Activated CD4-positive, alpha-beta memory T cell treated with anti-CD3 and anti-CD28 coated beads for 36 hours (primary cell): Measurements from ENCODE around the gene ACAN. TPM values are rescaled to one million over a fixed set of nuclear protein-coding genes. Genes with fewer than 3 reads are reported as not detected.
A peak's percentile ranks its signal among the peaks of the same experiment; 100 is the strongest.

Experiments used
- CTCF ChIA-PET: fragments of 350-600 bp; sonication (Branson Sonifier 250); formaldehyde crosslinking; loops from one replicate; lab custom pipeline; 2021; ENCODE audit warnings: antibody characterized with exemption, inconsistent platforms; lab: Charles Lee
- POLR2A ChIA-PET: fragments of 350-600 bp; sonication (Branson Sonifier 250); formaldehyde crosslinking; loops from one replicate; lab custom pipeline; 2021; ENCODE audit warnings: antibody characterized with exemption; lab: Charles Lee
- DNase-seq: peaks from one replicate; pipeline ENCODE4 v3.0.0-alpha.2; 2020
- H3K27ac Mint-ChIP-seq: one replicate; pipeline ENCODE4 v1.8.0; 2021; ENCODE audit warnings: mixed read lengths
- H3K27me3 Mint-ChIP-seq: one replicate; pipeline ENCODE4 v1.8.0; 2021; ENCODE audit warnings: mixed read lengths
- H3K36me3 Mint-ChIP-seq: one replicate; pipeline ENCODE4 v1.8.0; 2021; ENCODE audit warnings: mixed read lengths
- H3K4me1 Mint-ChIP-seq: one replicate; pipeline ENCODE4 v1.8.0; 2021; ENCODE audit warnings: low read depth, mixed read lengths
- H3K4me3 Mint-ChIP-seq: one replicate; pipeline ENCODE4 v1.8.0; 2021; ENCODE audit warnings: mild to moderate bottlenecking, mixed read lengths
- H3K9me3 Mint-ChIP-seq: one replicate; pipeline ENCODE4 v1.8.0; 2021; ENCODE audit warnings: mixed read lengths
- intact Hi-C: fragments of 100-400 bp; cut with micrococcal nuclease; formaldehyde crosslinking; loops from one replicate; pipeline ENCODE4 v1.15.1; 2023
- total RNA-seq, 2 experiments: library from RNA; stranded (reverse); gene quantifications; one replicate each; pipeline ENCODE4 v1.2.3, GENCODE V29; 2021

The ACAN gene
- total RNA-seq, 2 experiments from 2014 or later, result not detected

GRCh38 chr15:88833731-88834100 is 30.5 kb downstream of the ACAN start:
- Mint-ChIP-seq H3K4me1 (no peaks in the 10 kb centered on the region), H3K36me3 (no peaks in the 10 kb centered on the region), H3K9me3 (no peaks in the 10 kb centered on the region), H3K27ac (no peak overlapping the region), H3K27me3 (no peaks in the 10 kb centered on the region), H3K4me3 (no peak overlapping the region)
- no peak for DNase-seq
- ChIA-PET CTCF (interaction anchor here (1.5 kb wide), 1 partner anchor 209 kb away, joined by 5 read pairs; no protein-coding TSS in a partner anchor), POLR2A (no interaction called here)
- intact Hi-C loops, result loop anchor here (2.0 kb wide), 2 partner anchors 209 to 357 kb away; no protein-coding TSS in a partner anchor

DNA sequence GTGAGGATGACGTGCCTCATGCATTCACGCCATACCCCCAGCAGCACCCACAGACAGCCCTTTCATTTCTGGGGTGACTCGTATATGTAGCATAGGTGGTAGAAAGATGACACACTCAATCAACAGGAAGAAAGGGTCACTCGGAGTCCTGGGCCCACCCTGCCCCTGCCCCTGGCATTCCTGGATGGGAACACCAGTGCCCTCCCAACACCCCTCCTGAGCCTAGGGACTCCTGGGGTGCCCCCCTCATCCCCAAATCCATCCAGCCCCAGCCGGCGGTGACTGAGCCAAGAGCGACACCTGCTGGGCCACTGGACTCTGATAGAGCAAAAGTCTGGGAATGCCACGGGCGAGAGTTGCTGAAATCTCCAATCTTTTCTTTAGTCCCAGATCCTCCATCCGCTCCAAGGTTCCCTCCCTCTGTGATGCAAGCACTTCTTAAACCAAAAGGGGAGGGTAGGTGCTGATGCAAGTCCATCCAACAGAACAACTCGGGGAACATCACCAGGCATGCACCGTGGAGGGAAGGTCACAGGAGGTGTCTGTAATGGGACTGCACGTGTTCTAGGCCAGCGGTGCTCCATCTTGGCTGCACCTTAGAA is 31.1 kb downstream of the ACAN start:
- no peak overlapping the region for H3K4me3 Mint-ChIP-seq
- no peaks in the 10 kb centered on the region for H3K4me1 Mint-ChIP-seq
- ChIA-PET CTCF (interaction anchor here (1.0 to 1.5 kb wide), 2 partner anchors 210 to 357 kb away, joined by 3 to 5 read pairs; no protein-coding TSS in a partner anchor), POLR2A (no interaction called here)
- H3K36me3 Mint-ChIP-seq, result no peaks in the 10 kb centered on the region
- no peaks in the 10 kb centered on the region for H3K9me3 Mint-ChIP-seq
- peak; percentile 29 for DNase-seq
- H3K27me3 Mint-ChIP-seq, result peaks cover under 1% of the 10 kb centered on the region
- intact Hi-C loops, result loop anchor here (2.0 kb wide), 2 partner anchors 210 to 358 kb away; no protein-coding TSS in a partner anchor
- H3K27ac Mint-ChIP-seq, result no peak overlapping the region

- H3K4me3 Mint-ChIP-seq, result no peak overlapping the region
- H3K4me1 Mint-ChIP-seq, result no peaks in the 10 kb centered on the region
- no peak for DNase-seq
- POLR2A ChIA-PET, result no interaction called here
- CTCF ChIA-PET, result interaction anchor here (1.0 to 1.5 kb wide), 2 partner anchors 210 to 358 kb away, joined by 3 to 5 read pairs; no protein-coding TSS in a partner anchor
- intact Hi-C loops, result loop anchor here (2.0 kb wide), 2 partner anchors 210 to 358 kb away; no protein-coding TSS in a partner anchor
- no peak overlapping the region for H3K27ac Mint-ChIP-seq
- no peaks in the 10 kb centered on the region for H3K36me3 Mint-ChIP-seq
- H3K9me3 Mint-ChIP-seq, result no peaks in the 10 kb centered on the region
- H3K27me3 Mint-ChIP-seq, result peaks cover 2% of the 10 kb centered on the region
Measured at GRCh38 chr15:88835119-88835518, 31.9 kb downstream of the ACAN start.

GRCh38 chr15:88835646-88836045 is 32.4 kb downstream of the ACAN start:
- H3K27me3 Mint-ChIP-seq, result peaks cover 2% of the 10 kb centered on the region
- H3K9me3 Mint-ChIP-seq, result no peaks in the 10 kb centered on the region
- intact Hi-C loops, result loop anchor here (2.0 kb wide), 2 partner anchors 211 to 359 kb away; no protein-coding TSS in a partner anchor
- H3K27ac Mint-ChIP-seq, result no peak overlapping the region
- ChIA-PET CTCF (interaction anchor here (1.0 kb wide), 1 partner anchor 359 kb away, joined by 3 read pairs; no protein-coding TSS in a partner anchor), POLR2A (no interaction called here)
- H3K4me3 Mint-ChIP-seq, result no peak overlapping the region
- H3K36me3 Mint-ChIP-seq, result no peaks in the 10 kb centered on the region
- DNase-seq, result no peak
- H3K4me1 Mint-ChIP-seq, result no peaks in the 10 kb centered on the region

DNA sequence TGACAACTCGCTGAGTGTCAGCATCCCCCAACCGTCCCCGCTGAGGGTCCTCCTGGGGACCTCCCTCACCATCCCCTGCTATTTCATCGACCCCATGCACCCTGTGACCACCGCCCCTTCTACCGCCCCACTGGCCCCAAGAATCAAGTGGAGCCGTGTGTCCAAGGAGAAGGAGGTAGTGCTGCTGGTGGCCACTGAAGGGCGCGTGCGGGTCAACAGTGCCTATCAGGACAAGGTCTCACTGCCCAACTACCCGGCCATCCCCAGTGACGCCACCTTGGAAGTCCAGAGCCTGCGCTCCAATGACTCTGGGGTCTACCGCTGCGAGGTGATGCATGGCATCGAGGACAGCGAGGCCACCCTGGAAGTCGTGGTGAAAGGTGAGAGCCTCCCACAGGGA is 35.4 kb downstream of the ACAN start:
- H3K9me3 Mint-ChIP-seq, result no peaks in the 10 kb centered on the region
- ChIA-PET POLR2A (no interaction called here), CTCF (no interaction called here)
- no peak overlapping the region for H3K27ac Mint-ChIP-seq
- peaks cover 2% of the 10 kb centered on the region for H3K27me3 Mint-ChIP-seq
- DNase-seq, result no peak
- intact Hi-C loops, result no loop called here
- no peaks in the 10 kb centered on the region for H3K4me1 Mint-ChIP-seq
- no peaks in the 10 kb centered on the region for H3K36me3 Mint-ChIP-seq
- H3K4me3 Mint-ChIP-seq, result no peak overlapping the region

DNA sequence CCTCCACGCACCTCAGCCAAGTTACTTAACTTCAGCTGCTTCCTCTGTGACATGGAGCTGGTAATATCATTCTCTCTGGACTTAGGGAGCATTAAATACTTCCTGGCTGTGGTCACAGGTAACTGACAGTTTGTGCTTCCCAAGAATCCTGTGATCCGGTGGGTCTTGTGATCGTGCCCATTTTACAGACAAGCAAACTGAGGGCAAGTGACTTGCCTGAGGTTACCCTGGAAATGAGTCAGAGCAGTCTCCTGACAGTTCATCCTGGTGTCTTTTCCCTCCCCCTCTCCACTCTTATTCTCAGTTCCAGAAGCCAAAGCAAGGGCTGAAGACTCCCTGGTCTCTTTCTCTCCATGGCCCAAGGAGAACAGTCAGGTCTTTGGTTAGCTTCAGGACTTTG is 35.9 kb downstream of the ACAN start:
- intact Hi-C loops, result no loop called here
- no peak overlapping the region for H3K4me3 Mint-ChIP-seq
- no peaks in the 10 kb centered on the region for H3K4me1 Mint-ChIP-seq
- ChIA-PET CTCF (no interaction called here), POLR2A (no interaction called here)
- H3K9me3 Mint-ChIP-seq, result no peaks in the 10 kb centered on the region
- peaks cover 2% of the 10 kb centered on the region for H3K27me3 Mint-ChIP-seq
- no peak for DNase-seq
- no peaks in the 10 kb centered on the region for H3K36me3 Mint-ChIP-seq
- H3K27ac Mint-ChIP-seq, result no peak overlapping the region

- H3K27ac Mint-ChIP-seq, result no peak overlapping the region
- DNase-seq, result no peak
- ChIA-PET CTCF (no interaction called here), POLR2A (no interaction called here)
- no peaks in the 10 kb centered on the region for H3K36me3 Mint-ChIP-seq
- no peaks in the 10 kb centered on the region for H3K9me3 Mint-ChIP-seq
- peaks cover 2% of the 10 kb centered on the region for H3K27me3 Mint-ChIP-seq
- intact Hi-C loops, result no loop called here
- H3K4me1 Mint-ChIP-seq, result peaks cover 6% of the 10 kb centered on the region
- no peak overlapping the region for H3K4me3 Mint-ChIP-seq
Measured at GRCh38 chr15:88839961-88840360, 36.7 kb downstream of the ACAN start.

- ChIA-PET CTCF (no interaction called here), POLR2A (no interaction called here)
- Mint-ChIP-seq H3K9me3 (no peaks in the 10 kb centered on the region), H3K27me3 (peaks cover 2% of the 10 kb centered on the region), H3K27ac (no peak overlapping the region), H3K4me1 (peaks cover 9% of the 10 kb centered on the region), H3K4me3 (no peak overlapping the region), H3K36me3 (no peaks in the 10 kb centered on the region)
- intact Hi-C loops, result no loop called here
- no peak for DNase-seq
Measured at GRCh38 chr15:88841236-88841635, 38.0 kb downstream of the ACAN start.

GRCh38 chr15:88842156-88842555 is 38.9 kb downstream of the ACAN start:
- intact Hi-C loops, result no loop called here
- peaks cover 2% of the 10 kb centered on the region for H3K27me3 Mint-ChIP-seq
- no peaks in the 10 kb centered on the region for H3K9me3 Mint-ChIP-seq
- no peaks in the 10 kb centered on the region for H3K36me3 Mint-ChIP-seq
- ChIA-PET POLR2A (interaction anchor here (0.5 kb wide), 1 partner anchor 20 kb away, joined by 3 read pairs; no protein-coding TSS in a partner anchor), CTCF (no interaction called here)
- no peak overlapping the region for H3K27ac Mint-ChIP-seq
- no peak for DNase-seq
- H3K4me1 Mint-ChIP-seq, result peaks cover 9% of the 10 kb centered on the region
- no peak overlapping the region for H3K4me3 Mint-ChIP-seq

GRCh38 chr15:88843334-88843733 is 40.1 kb downstream of the ACAN start:
- peaks cover 2% of the 10 kb centered on the region for H3K27me3 Mint-ChIP-seq
- ChIA-PET POLR2A (no interaction called here), CTCF (interaction anchor here (1.1 kb wide), 1 partner anchor 36 kb away, joined by 3 read pairs; no protein-coding TSS in a partner anchor)
- no peak for DNase-seq
- intact Hi-C loops, result no loop called here
- no peak overlapping the region for H3K27ac Mint-ChIP-seq
- no peak overlapping the region for H3K4me3 Mint-ChIP-seq
- peaks cover 9% of the 10 kb centered on the region for H3K4me1 Mint-ChIP-seq
- no peaks in the 10 kb centered on the region for H3K36me3 Mint-ChIP-seq
- no peaks in the 10 kb centered on the region for H3K9me3 Mint-ChIP-seq

- ChIA-PET POLR2A (no interaction called here), CTCF (interaction anchor here (1.0 kb wide), 1 partner anchor 50 kb away, joined by 3 read pairs; no protein-coding TSS in a partner anchor)
- H3K9me3 Mint-ChIP-seq, result no peaks in the 10 kb centered on the region
- DNase-seq, result no peak
- no peaks in the 10 kb centered on the region for H3K27me3 Mint-ChIP-seq
- no peaks in the 10 kb centered on the region for H3K36me3 Mint-ChIP-seq
- H3K4me3 Mint-ChIP-seq, result no peak overlapping the region
- intact Hi-C loops, result no loop called here
- H3K4me1 Mint-ChIP-seq, result peaks cover 9% of the 10 kb centered on the region
- H3K27ac Mint-ChIP-seq, result no peak overlapping the region
Measured at GRCh38 chr15:88844749-88845386, 41.6 kb downstream of the ACAN start.

DNA sequence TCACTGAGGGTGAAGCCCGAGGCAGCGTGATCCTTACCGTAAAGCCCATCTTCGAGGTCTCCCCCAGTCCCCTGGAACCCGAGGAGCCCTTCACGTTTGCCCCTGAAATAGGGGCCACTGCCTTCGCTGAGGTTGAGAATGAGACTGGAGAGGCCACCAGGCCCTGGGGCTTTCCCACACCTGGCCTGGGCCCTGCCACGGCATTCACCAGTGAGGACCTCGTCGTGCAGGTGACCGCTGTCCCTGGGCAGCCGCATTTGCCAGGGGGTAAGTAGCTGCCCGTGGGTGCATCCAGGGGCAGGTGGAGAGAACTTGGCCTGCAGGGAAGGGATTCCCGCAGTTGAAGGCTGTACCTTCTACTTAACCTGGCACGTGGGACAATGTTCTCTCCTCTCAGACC is 42.4 kb downstream of the ACAN start:
- ChIA-PET CTCF (interaction anchor here (1.0 kb wide), 1 partner anchor 49 kb away, joined by 3 read pairs; no protein-coding TSS in a partner anchor), POLR2A (no interaction called here)
- Mint-ChIP-seq H3K27me3 (no peaks in the 10 kb centered on the region), H3K9me3 (no peaks in the 10 kb centered on the region), H3K4me3 (no peak overlapping the region), H3K36me3 (no peaks in the 10 kb centered on the region), H3K4me1 (peaks cover 9% of the 10 kb centered on the region), H3K27ac (no peak overlapping the region)
- intact Hi-C loops, result no loop called here
- no peak for DNase-seq
